ENCODE results near the gene CHD2. TPM values are rescaled to one million over a fixed set of nuclear protein-coding genes. Genes with fewer than 3 reads are reported as not detected.
"Not testable (repeated sequence)": the region's sequence is repeated elsewhere in the genome, so short reads cannot be mapped to it uniquely, and the experiment has no call there.

CHD2 gene
- total RNA-seq, 2 experiments from 2014 or later, result 141 to 155 TPM

DNA sequence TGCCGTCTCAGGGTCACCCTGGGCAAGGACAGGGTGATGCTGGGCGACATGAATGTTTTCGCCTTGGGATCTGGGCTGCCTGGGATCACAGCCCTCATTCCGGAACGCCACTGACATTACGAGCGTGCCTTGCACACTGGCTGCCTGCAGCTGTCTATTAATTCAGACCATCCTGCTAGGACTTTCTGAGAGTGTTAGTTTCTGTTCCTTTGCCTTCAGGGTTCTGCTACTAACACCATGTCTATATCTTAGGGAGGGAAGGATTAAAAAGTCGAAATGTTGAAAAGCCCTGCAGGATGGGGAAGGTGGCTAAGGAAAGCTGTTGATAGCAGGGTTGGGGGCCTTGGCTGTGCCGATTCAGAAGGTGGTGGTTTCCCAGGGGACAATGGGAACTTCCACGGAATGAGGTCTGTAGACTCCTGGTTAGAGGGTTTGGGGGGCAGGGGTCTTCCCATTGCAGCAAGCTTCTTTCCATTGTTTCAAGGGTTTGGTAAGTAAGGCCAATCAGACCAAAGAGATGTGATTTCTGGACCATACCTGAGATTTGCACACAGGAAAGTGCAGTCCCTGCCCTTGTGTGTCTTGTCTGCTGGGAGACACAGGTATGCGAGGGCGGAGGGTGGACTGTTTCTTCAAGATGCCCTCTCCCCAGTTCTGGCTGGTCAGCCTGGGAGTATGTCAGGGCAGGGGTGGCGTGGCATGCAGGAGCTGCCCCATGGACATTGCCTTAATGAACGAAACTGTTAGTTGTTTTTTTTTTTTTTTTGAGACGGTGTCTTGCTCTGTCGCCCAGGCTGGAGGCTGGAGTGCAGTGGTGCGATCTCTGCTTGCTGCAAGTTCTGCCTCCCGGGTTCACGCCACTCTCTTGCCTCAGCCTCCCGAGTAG lies 137.9 kb downstream of the CHD2 start:
- Mint-ChIP-seq H3K27me3 (peaks cover 2% of the 10 kb centered on the region), H3K4me1 (peaks cover 5% of the 10 kb centered on the region), H3K4me3 (no peak overlapping the region), H3K9me3 (no peaks in the 10 kb centered on the region), H3K36me3 (ENCODE audit: low read depth) (no peaks in the 10 kb centered on the region), H3K27ac (no peak overlapping the region)
- ChIA-PET CTCF (interaction anchor here (1.2 to 1.7 kb wide), 3 partner anchors 8 to 1082 kb away, joined by 3 to 5 read pairs (median 3); no protein-coding TSS in a partner anchor), POLR2A (no interaction called here)
- DNase-seq, result no peak

DNA sequence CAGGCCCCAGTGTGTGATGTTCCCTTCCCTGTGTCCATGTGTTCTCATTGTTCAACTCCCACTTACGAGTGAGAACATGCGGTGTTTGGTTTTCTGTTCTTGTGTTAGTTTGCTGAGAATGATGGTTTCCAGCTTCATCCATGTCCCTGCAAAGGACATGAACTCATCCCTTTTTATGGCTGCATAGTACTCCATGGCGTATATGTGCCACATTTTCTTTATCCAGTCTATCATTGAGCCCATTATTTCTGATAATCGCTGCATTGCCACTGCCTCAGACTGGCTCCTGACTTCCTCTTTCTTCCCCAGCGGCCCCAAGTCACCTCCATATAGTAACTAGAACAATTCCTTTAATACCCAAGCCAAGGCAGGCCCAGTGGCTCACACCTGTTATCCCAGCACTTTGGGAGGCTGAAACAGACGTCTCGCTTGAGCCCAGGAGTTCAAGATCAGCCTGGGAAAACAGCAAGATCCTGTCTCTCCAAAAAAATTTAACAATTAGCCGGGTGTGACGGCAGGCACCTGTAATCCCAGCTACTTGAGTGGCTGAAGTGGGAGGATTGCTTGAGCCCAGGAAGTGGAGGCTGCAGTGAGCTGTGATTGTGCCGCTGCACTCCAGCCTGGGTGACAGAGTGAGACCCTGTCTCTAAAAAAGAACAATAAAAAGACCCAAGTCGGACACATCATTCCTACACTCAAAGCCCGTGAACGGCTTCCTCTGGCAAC lies 139.6 kb downstream of the CHD2 start:
- DNase-seq; H3K36me3 Mint-ChIP-seq (ENCODE audit: low read depth); H3K27ac Mint-ChIP-seq; POLR2A ChIA-PET; H3K4me1 Mint-ChIP-seq; H3K27me3 Mint-ChIP-seq; H3K9me3 Mint-ChIP-seq; H3K4me3 Mint-ChIP-seq: not testable (repeated sequence)
- CTCF ChIA-PET, result interaction anchor here (1.2 to 1.5 kb wide), 3 partner anchors 9 to 14 kb away, joined by 3 to 7 read pairs (median 4); no protein-coding TSS in a partner anchor

DNA sequence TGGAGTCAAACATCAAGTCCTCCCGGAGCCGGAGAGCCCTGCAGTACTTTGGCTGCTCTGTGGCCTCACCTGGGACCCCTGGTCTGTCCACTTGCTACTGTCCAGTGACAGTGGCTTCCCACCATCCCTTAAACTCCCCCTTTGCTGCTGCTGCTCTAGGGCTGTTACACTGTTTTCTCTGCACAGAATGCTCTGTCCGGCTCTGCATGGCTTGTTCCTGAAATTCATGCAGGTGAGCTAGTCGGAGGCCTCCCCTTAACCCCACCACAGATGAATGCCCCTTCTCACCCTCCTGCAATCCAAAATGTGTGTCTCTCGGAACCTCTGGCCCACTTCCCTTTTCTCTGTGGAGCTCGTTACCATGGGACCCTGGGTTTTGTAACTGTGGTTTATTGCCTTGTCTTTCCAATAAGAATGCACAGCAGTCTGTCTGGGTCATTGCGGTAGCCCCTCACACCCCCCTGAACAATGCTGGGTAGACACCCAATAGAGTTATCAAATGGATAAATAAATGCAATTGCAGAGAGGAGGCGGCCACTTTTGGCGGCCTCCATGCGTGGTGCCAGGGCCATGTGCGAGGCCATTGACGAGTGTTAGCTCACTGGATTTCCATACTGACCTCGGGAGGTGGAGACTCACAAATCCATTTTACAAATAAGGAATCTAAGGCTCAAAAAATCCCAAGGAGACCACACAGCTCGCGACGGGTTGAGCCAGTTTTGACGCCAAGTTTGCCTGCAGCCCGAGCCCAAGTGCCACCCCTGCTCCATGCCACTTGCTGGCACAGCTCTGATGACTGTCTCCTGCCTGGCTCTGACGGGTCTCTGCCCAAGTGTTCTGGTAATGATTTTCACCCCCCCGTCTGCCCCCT lies 140.4 kb downstream of the CHD2 start:
- Mint-ChIP-seq H3K9me3 (no peaks in the 10 kb centered on the region), H3K36me3 (ENCODE audit: low read depth) (no peaks in the 10 kb centered on the region), H3K4me1 (peaks cover 5% of the 10 kb centered on the region), H3K27ac (no peak overlapping the region), H3K4me3 (no peak overlapping the region), H3K27me3 (peaks cover 2% of the 10 kb centered on the region)
- CTCF ChIA-PET, result interaction anchor here (1.3 to 1.5 kb wide), 2 partner anchors 10 to 15 kb away, joined by 4 to 7 read pairs; no protein-coding TSS in a partner anchor
- DNase-seq, result no peak
- POLR2A ChIA-PET, result no interaction called here

DNA sequence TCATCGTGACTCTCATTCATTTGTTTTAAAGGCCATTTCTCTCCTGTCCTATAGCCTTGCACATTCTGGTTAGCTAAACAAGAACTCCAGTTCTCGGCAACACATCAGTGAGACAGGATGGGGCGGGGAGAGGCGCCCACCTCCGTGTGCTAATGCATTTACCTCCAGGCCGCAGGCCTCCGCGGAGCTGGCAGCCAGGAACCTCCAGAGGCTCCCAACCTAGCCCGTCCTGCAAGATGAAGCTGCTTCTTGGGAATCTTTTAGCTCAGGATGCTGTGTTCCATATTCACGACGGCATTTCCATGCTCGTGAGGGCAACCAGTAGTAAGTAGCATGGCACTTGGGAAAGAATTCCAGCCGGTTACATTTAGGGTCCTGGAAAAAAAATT lies 141.0 kb downstream of the CHD2 start:
- Mint-ChIP-seq H3K4me1 (no peaks in the 10 kb centered on the region), H3K36me3 (ENCODE audit: low read depth) (no peaks in the 10 kb centered on the region), H3K9me3 (peaks cover 2% of the 10 kb centered on the region), H3K27ac (no peak overlapping the region), H3K4me3 (no peak overlapping the region), H3K27me3 (peaks cover 2% of the 10 kb centered on the region)
- no peak for DNase-seq
- ChIA-PET CTCF (interaction anchor here (1.3 to 1.5 kb wide), 2 partner anchors 11 to 15 kb away, joined by 4 to 7 read pairs; no protein-coding TSS in a partner anchor), POLR2A (no interaction called here)

DNA sequence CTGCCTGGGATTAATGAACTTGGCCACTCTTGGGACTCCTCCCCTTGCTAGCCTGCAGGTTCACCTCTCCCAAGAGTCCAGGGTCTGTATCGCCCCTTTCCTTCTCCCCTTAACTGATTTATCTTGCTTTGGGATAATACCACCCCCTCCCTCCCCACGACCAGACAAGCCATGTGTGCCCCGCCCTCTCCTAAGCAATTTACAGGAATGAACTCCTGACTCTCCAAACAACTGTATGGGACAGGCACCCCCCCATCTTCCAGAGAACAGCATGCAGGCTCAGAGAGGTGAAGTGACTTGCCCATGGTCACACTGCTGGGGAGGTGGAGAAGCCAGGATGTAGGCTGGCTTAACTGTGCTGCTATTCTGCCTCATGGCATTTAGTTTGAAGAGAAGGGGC lies 142.1 kb downstream of the CHD2 start:
- H3K36me3 Mint-ChIP-seq (ENCODE audit: low read depth), result no peaks in the 10 kb centered on the region
- H3K4me1 Mint-ChIP-seq, result peaks cover 7% of the 10 kb centered on the region
- no peak for DNase-seq
- POLR2A ChIA-PET, result no interaction called here
- CTCF ChIA-PET, result interaction anchor here (1.1 kb wide), 1 partner anchor 12 kb away, joined by 3 read pairs; no protein-coding TSS in a partner anchor
- no peak overlapping the region for H3K27ac Mint-ChIP-seq
- peaks cover 2% of the 10 kb centered on the region for H3K9me3 Mint-ChIP-seq
- H3K4me3 Mint-ChIP-seq, result no peak overlapping the region
- H3K27me3 Mint-ChIP-seq, result peaks cover 2% of the 10 kb centered on the region

DNA sequence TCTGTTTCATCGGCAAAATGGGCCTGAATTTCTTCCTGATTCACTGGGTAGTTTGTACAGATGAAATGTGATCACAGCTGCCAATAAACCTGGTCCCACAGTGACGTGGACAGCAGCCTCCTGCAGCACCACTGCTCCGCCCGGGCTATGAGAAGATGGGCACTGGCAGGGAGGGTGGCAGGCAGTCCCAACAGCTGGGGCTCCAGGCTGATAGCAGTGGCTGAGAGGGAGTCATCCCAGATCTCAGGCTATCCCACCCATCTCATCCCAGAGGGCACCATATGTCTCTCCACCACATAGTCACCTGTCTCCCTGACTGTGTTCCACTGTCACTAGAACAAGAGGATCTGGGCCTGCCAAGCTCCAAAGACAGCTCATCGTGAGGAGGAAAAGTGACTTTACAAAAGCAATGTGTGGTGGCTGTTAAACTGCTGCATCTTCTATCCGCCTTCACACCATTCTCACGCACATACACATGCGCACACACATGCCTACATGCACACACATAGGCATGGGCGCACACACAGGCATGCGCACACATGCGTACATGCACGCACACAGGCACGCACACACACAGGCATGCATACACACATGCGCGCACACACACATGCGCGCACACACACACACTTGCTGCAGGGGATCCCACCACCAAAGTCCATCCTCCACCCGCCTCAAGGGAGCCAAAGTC lies 142.7 kb downstream of the CHD2 start:
- H3K27me3 Mint-ChIP-seq, result peaks cover 2% of the 10 kb centered on the region
- POLR2A ChIA-PET, result no interaction called here
- H3K27ac Mint-ChIP-seq, result no peak overlapping the region
- DNase-seq, result no peak
- H3K9me3 Mint-ChIP-seq, result peaks cover 2% of the 10 kb centered on the region
- CTCF ChIA-PET, result interaction anchor here (1.1 kb wide), 1 partner anchor 13 kb away, joined by 3 read pairs; no protein-coding TSS in a partner anchor
- H3K36me3 Mint-ChIP-seq (ENCODE audit: low read depth), result no peaks in the 10 kb centered on the region
- no peak overlapping the region for H3K4me3 Mint-ChIP-seq
- peaks cover 12% of the 10 kb centered on the region for H3K4me1 Mint-ChIP-seq

DNA sequence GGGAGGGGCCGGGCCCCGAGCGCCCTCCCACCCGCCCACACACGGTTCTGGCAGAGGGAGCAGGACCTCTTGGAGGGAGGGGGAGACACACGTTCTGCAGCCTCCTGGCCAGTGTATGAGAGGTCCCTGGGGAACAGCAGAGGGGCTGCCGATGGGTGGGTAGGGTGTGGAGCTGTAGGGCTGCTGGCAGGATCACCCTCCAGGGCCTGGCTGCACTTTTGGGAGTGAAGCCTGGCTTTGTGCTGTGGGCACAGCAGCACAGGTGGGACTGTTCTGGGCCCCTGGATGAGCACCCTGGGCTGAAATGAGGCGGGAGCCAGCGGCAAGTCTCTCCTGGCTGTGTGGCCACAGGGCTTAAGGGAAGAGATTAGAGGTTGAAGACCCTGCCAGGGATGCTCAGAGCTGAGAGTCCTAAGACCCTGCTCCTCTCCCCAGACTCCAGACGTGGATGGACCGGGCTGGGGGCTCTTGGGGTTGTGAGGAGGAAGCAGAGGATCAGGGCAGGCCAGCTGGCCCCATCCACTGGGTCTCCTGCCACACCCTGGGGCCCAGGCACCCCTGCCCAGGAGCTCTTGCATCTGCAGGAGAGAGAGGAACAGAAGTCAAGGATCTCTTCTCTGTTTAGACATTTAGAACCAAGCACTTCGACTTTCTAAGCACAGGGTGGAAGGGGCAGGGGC lies 143.6 kb downstream of the CHD2 start:
- Mint-ChIP-seq H3K27ac (no peak overlapping the region), H3K27me3 (peaks cover 2% of the 10 kb centered on the region), H3K36me3 (ENCODE audit: low read depth) (no peaks in the 10 kb centered on the region), H3K4me1 (peaks cover 17% of the 10 kb centered on the region), H3K4me3 (no peak overlapping the region), H3K9me3 (peaks cover 2% of the 10 kb centered on the region)
- CTCF ChIA-PET, result no interaction called here
- POLR2A ChIA-PET, result no interaction called here
- no peak for DNase-seq

DNA sequence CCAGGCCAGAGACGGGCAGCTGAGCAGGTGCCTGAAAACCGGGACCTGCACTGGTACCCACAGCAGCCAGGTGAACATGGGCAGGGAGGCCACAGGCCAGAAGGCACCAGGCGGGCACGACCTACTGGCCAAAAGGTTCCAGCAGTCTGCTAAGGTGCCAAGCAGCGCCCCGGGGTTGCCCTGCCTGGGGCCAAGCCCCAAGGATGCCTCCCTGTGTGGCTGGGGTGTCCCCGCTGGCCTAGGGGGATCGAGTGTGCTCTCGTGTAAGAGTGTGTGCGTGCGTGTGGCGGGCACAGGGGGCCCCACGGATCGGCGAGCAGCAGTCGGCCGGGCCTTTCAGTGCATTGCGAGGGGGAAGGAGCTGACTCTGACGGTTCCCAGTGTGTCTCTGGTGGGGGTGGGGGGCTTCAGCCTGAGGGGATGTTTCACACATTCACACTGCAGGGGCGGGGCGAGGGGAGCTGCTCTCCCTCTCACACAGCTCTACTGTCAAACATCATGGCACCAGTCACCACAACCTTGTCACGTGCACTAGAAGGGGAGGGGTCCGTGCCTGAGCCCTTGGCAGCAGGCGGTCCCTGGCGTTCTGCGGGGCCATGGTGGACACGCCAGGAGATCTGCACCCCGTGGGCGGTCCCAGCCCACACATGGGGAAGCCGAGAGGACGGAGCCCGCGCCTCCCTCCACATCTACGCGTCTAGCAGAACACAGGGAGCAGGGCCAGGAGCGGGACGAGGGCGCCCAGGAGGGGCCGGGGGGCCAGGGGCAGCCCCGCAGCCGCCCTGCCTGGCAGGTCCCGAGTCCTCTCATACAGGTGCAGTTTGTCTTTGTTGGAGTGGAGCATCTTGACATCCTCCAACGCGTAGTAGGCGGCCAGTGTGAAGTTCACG lies 144.4 kb downstream of the CHD2 start:
- H3K27ac Mint-ChIP-seq, result no peak overlapping the region
- CTCF ChIA-PET, result interaction anchor here (1.5 kb wide), 1 partner anchor 9 kb away, joined by 5 read pairs; no protein-coding TSS in a partner anchor
- H3K9me3 Mint-ChIP-seq, result peaks cover 2% of the 10 kb centered on the region
- no peak overlapping the region for H3K4me3 Mint-ChIP-seq
- H3K4me1 Mint-ChIP-seq, result peaks cover 17% of the 10 kb centered on the region
- POLR2A ChIA-PET, result no interaction called here
- H3K27me3 Mint-ChIP-seq, result peaks cover 2% of the 10 kb centered on the region
- no peaks in the 10 kb centered on the region for H3K36me3 Mint-ChIP-seq (ENCODE audit: low read depth)
- DNase-seq, result no peak

DNA sequence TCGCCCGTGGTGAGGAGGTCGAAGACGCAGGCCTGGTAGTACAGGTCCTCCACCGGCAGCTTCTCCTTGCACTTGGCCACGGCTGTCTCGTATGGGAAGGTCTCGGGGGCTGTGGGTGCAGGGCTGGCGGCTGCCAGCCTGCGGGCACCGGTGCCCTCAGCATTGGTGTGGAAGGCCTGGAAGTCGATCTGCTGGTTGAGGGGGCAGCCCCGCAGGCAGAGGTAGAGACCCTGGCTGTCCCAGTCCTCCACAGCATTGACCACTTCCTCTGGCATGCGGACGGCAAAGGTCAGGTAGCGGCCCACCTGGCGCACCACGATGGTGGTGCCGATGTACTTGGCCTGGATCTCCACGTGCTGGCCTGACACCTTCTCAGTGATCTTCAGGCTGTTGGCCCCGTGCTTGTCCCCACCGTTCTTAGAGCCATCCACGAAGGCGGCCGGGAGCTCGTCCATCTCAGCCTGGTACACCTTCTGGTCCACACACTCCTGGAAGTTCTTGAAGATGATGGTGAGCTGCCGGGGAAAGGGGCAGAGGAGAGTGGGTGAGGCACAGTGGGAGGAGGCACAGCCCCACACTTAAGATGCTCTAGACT lies 145.2 kb downstream of the CHD2 start:
- Mint-ChIP-seq H3K4me3 (no peak overlapping the region), H3K4me1 (peaks cover 17% of the 10 kb centered on the region), H3K9me3 (peaks cover 2% of the 10 kb centered on the region), H3K27ac (no peak overlapping the region), H3K27me3 (peaks cover 2% of the 10 kb centered on the region), H3K36me3 (ENCODE audit: low read depth) (no peaks in the 10 kb centered on the region)
- DNase-seq, result no peak
- ChIA-PET CTCF (interaction anchor here (1.5 kb wide), 1 partner anchor 9 kb away, joined by 5 read pairs; no protein-coding TSS in a partner anchor), POLR2A (interaction anchor here (1.6 kb wide), 1 partner anchor 28 kb away, joined by 3 read pairs; no protein-coding TSS in a partner anchor)

DNA sequence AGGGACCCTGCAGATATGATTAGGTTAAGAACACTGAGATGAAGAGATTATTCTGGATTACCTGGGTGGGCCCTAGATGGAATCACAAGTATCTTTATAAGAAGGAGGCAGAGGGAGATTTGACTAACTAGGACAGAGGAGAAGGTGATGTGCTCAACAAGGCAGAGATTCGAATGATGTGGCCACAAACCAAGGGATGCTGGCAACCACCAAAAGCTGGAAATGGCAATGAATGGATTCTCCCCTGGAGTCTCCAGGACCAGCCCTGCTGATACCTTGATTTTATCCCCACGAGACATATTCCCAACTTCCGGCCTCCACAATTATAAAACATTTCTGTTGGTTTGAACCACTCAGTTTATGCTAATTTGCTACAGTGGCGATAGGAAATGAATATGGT lies 146.0 kb downstream of the CHD2 start:
- Mint-ChIP-seq H3K36me3 (ENCODE audit: low read depth) (no peaks in the 10 kb centered on the region), H3K27ac (no peak overlapping the region), H3K27me3 (no peaks in the 10 kb centered on the region), H3K4me3 (no peak overlapping the region), H3K4me1 (peaks cover 17% of the 10 kb centered on the region), H3K9me3 (peaks cover 2% of the 10 kb centered on the region)
- no peak for DNase-seq
- POLR2A ChIA-PET, result interaction anchor here (1.6 kb wide), 1 partner anchor 27 kb away, joined by 3 read pairs; no protein-coding TSS in a partner anchor
- CTCF ChIA-PET, result interaction anchor here (1.5 kb wide), 1 partner anchor 10 kb away, joined by 5 read pairs; no protein-coding TSS in a partner anchor

DNA sequence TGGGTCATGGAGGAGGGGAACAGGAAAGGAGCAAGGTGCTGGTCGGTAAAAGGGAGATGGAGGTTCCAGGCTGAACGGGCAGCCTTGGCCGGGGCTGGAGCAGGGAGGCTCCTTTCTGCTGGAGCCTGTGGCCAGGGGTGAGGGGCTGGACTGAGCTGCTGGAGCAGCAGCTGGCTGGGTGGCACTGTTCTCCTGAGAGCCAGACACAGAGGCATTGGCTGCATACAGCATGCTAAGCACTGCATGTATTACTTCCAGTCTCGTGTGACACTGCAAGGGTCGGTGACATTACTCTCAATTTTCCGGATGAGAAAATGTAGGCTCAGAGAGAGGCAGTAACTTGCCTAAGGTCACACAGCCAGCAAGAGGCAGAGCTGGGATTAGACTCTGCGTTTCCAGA lies 146.6 kb downstream of the CHD2 start:
- no peak overlapping the region for H3K27ac Mint-ChIP-seq
- no peaks in the 10 kb centered on the region for H3K27me3 Mint-ChIP-seq
- no peak overlapping the region for H3K4me3 Mint-ChIP-seq
- no peaks in the 10 kb centered on the region for H3K36me3 Mint-ChIP-seq (ENCODE audit: low read depth)
- ChIA-PET POLR2A (interaction anchor here (1.6 kb wide), 1 partner anchor 27 kb away, joined by 3 read pairs; no protein-coding TSS in a partner anchor), CTCF (no interaction called here)
- peaks cover 17% of the 10 kb centered on the region for H3K4me1 Mint-ChIP-seq
- H3K9me3 Mint-ChIP-seq, result peaks cover 2% of the 10 kb centered on the region
- DNase-seq, result no peak
